GM12878 (cell line): ENCODE data around the gene PTCRA. TPM values are rescaled to one million over a fixed set of nuclear protein-coding genes. Genes with fewer than 3 reads are reported as not detected.

Experiments
- ATAC-seq: fragments of 200-7000 bp; cut with Tn5 transposase; 3 replicates; pipeline ENCODE4 v1.9.1; 2020; ENCODE audit warnings: mild to moderate bottlenecking, moderate library complexity
- BruUV-seq: library from RNA; stranded (reverse); fragments of 400-500 nt; replicated peaks from 2 replicates; lab custom pipeline; 2021; lab: Mats Ljungman, UMichigan
- CTCF ChIA-PET: fragments of 300-600 bp; sonication (Branson Sonifier 250); formaldehyde crosslinking; extraction: SDS; loops from one replicate; lab custom pipeline; 2021; ENCODE audit warnings: inconsistent platforms; lab: Yijun Ruan, JAX
- POLR2A ChIA-PET: fragments of 350-600 bp; formaldehyde crosslinking; extraction: SDS; loops from one replicate; lab custom pipeline; 2021; ENCODE audit warnings: inconsistent platforms; lab: Charles Lee
- RAD21 ChIA-PET: fragments of 300-600 bp; sonication (Branson Sonifier 250); formaldehyde crosslinking; loops from one replicate; lab custom pipeline; 2023; ENCODE audit warnings: antibody characterized with exemption; ENCODE audit not compliant: unreplicated experiment; lab: Charles Lee
- SMC1A ChIA-PET: fragments of 300-600 bp; sonication (Branson Sonifier 250); formaldehyde crosslinking; loops from one replicate; lab custom pipeline; 2023; ENCODE audit not compliant: unreplicated experiment, uncharacterized antibody; lab: Charles Lee
- DNase-seq: peaks from one replicate; pipeline ENCODE4 v3.0.0-alpha.2; 2011; ENCODE audit warnings: low read depth, low spot score
- FAIRE-seq: peaks from 3 replicates; lab custom pipeline; 2011; peaks lifted over from hg19 to GRCh38; lab: Jason Lieb, UNC
- H2AFZ ChIP-seq: 2 replicates; pipeline ENCODE4 v1.6.0; 2011; ENCODE audit warnings: low read depth, low read length, control low read depth; ENCODE audit not compliant: control insufficient read depth
- H3K27ac ChIP-seq: 2 replicates; pipeline ENCODE4 v1.5.1; 2011; ENCODE audit warnings: control low read depth; ENCODE audit not compliant: control insufficient read depth, insufficient read depth
- H3K27me3 ChIP-seq, 2 experiments: replicated peaks in 1 of 2; 2 replicates each; pipeline versions ENCODE4 v1.6.0 to v1.6.1; 2011; ENCODE audit warnings: low read length in 1 of 2; ENCODE audit not compliant: control insufficient read depth in 2 of 2, insufficient read depth in 2 of 2
- H3K36me3 ChIP-seq, 2 experiments: 2 replicates each; pipeline ENCODE4 v1.5.1; 2011; ENCODE audit warnings: low read length in 1 of 2; ENCODE audit not compliant: control insufficient read depth in 2 of 2, insufficient read depth in 2 of 2
- H3K4me1 ChIP-seq: 2 replicates; pipeline ENCODE4 v1.6.1; 2011; ENCODE audit warnings: mild to moderate bottlenecking, low read length, moderate library complexity, mixed read lengths; ENCODE audit not compliant: control insufficient read depth, insufficient read depth
- H3K4me2 ChIP-seq: 2 replicates; pipeline ENCODE4 v1.6.0; 2011; ENCODE audit warnings: control low read depth; ENCODE audit not compliant: control insufficient read depth, insufficient read depth
- H3K4me3 ChIP-seq: fragments of 200-600 bp; sonication (generic); 2 replicates; pipeline ENCODE4 v1.5.1; 2016
- H3K79me2 ChIP-seq: 2 replicates; pipeline ENCODE4 v1.6.0; 2011; ENCODE audit warnings: low read length; ENCODE audit not compliant: control insufficient read depth, insufficient read depth
- H3K9ac ChIP-seq: 2 replicates; pipeline ENCODE4 v1.8.0; 2011; ENCODE audit warnings: low read length, control low read depth, mixed read lengths; ENCODE audit not compliant: control insufficient read depth, insufficient read depth
- H3K9me3 ChIP-seq: replicated peaks from 3 replicates; pipeline ENCODE4 v1.5.1; 2011; ENCODE audit warnings: mild to moderate bottlenecking, low read length; ENCODE audit not compliant: control insufficient read depth, insufficient read depth
- H4K20me1 ChIP-seq: 2 replicates; pipeline ENCODE4 v1.6.0; 2011; ENCODE audit not compliant: control insufficient read depth, insufficient read depth
- WGBS: methylation state at CpG from one replicate; pipeline ENCODE4 v1.1.6; 2016; ENCODE audit warnings: low lambda C conversion rate; ENCODE audit not compliant: insufficient replicate concordance, insufficient coverage; ENCODE audit errors: missing lambda C conversion rate; 5-methylcytosine and 5-hydroxymethylcytosine counted together
- in situ Hi-C: fragments of 300-500 bp; cut with MboI; formaldehyde crosslinking; loops from 9 replicates; pipeline ENCODE4 v1.14.3; 2018; ENCODE audit warnings: mixed read lengths
- intact Hi-C: fragments of 100-400 bp; cut with micrococcal nuclease; formaldehyde crosslinking; loops from one replicate; pipeline ENCODE4 v1.14.2; 2022; ENCODE audit not compliant: unreplicated experiment
- polyA plus RNA-seq, 11 experiments: library from polyadenylated mRNA; depleted of rRNA in 4 of 11; unstranded in 6 of 11; stranded (reverse) in 5 of 11; fragments of >200 nt; fragmentation: Nextera tagmentation in 4 of 11; fragmentation: Illumina TruSeq in 1 of 11; extraction: Ambion mirVana in 4 of 11; extraction: Trizol in 1 of 11; gene quantifications; 1 replicate in 1 of 11; 2 replicates in 10 of 11; pipeline versions ENCODE4 v1.2.1 to v1.2.3, GENCODE V29; 2011 to 2016; ENCODE audit warnings: inconsistent platforms in 2 of 11, missing spikeins in 2 of 11, low read depth in 1 of 11
- total RNA-seq, 4 experiments: library from RNA; depleted of rRNA in 3 of 4; stranded (reverse); fragments of >200 nt in 3 of 4; fragmentation: Illumina TruSeq in 1 of 4; extraction: Trizol in 1 of 4; gene quantifications; 2 replicates each; pipeline versions ENCODE4 v1.2.1 to v1.2.3, GENCODE V29; 2013 to 2021
- TF ChIP-seq, protein P1 (sequence below): fragments of 450-650 bp; IDR thresholded peaks from 2 replicates; pipeline ENCODE4 v1.6.1; 2017; ENCODE audit warnings: borderline replicate concordance
- TF ChIP-seq, protein P2 (sequence below): IDR thresholded peaks from 2 replicates; pipeline ENCODE4 v1.6.1; 2011; ENCODE audit warnings: mild to moderate bottlenecking, low read depth, low read length, moderate library complexity; ENCODE audit not compliant: insufficient replicate concordance

Gene PTCRA
- total and polyA plus RNA-seq, 10 of the 15 experiments (the other 5 are each of a cell fraction or from before 2014, with no cell fraction given): 0.10 to 1.1 (median 0.19) TPM; not detected in 4

DNA sequence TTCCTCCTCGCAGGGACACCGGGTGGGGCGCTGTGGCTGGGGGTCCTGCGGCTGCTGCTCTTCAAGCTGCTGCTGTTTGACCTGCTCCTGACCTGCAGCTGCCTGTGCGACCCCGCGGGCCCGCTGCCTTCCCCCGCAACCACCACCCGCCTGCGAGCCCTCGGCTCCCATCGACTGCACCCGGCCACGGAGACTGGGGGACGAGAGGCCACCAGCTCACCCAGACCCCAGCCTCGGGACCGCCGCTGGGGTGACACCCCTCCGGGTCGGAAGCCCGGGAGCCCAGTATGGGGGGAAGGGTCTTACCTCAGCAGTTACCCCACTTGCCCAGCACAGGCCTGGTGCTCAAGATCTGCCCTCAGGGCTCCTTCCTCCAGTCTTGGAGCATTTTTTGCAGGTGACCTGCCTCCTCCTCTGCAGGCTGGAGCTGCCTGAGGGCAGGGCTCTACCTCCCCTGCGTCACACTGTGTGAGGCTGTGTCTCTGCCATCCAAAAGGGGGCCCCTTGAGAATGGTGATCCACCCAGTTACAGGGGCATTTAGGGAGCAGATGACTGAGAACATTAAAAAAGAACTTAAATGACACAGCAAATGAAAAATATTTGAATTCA is 9.5 kb downstream of the PTCRA start:
- intact Hi-C loops: no loop called here

More for the DNA sequence above, 9.5 kb downstream of the PTCRA start:
- no peaks in the 10 kb centered on the region for H3K9me3 ChIP-seq
- H2AFZ ChIP-seq: no peak overlapping the region
- RAD21 ChIA-PET: no interaction called here
- H3K27me3 ChIP-seq: no peaks in the 10 kb centered on the region
- 90% methylated on average over 15 of the region's 23 CpGs for WGBS
- H3K27ac ChIP-seq: no peak overlapping the region
- no peak overlapping the region for H3K4me2 ChIP-seq
- peaks cover 6% of the 10 kb centered on the region; the same call in 1 of the 2 replicates for H3K4me1 ChIP-seq
- H3K36me3 ChIP-seq: no peaks in the 10 kb centered on the region
- no TSS peak for BruUV-seq
- no peak for DNase-seq
- POLR2A ChIA-PET: no interaction called here
- CTCF ChIA-PET: interaction anchor here (0.6 to 0.9 kb wide), 2 partner anchors 11 to 224 kb away, joined by 3 read pairs; no protein-coding TSS in a partner anchor
- ATAC-seq: no peak
- SMC1A ChIA-PET: no interaction called here
- TF ChIP-seq, protein P1, sequence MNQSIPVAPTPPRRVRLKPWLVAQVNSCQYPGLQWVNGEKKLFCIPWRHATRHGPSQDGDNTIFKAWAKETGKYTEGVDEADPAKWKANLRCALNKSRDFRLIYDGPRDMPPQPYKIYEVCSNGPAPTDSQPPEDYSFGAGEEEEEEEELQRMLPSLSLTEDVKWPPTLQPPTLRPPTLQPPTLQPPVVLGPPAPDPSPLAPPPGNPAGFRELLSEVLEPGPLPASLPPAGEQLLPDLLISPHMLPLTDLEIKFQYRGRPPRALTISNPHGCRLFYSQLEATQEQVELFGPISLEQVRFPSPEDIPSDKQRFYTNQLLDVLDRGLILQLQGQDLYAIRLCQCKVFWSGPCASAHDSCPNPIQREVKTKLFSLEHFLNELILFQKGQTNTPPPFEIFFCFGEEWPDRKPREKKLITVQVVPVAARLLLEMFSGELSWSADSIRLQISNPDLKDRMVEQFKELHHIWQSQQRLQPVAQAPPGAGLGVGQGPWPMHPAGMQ: no peak
- TF ChIP-seq, protein P2, sequence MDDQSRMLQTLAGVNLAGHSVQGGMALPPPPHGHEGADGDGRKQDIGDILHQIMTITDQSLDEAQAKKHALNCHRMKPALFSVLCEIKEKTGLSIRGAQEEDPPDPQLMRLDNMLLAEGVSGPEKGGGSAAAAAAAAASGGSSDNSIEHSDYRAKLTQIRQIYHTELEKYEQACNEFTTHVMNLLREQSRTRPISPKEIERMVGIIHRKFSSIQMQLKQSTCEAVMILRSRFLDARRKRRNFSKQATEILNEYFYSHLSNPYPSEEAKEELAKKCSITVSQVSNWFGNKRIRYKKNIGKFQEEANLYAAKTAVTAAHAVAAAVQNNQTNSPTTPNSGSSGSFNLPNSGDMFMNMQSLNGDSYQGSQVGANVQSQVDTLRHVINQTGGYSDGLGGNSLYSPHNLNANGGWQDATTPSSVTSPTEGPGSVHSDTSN: no peak
- no peak overlapping the region for H3K9ac ChIP-seq
- FAIRE-seq: no peak
- H4K20me1 ChIP-seq: no peaks in the 10 kb centered on the region
- in situ Hi-C loops: no loop called here
- H3K4me3 ChIP-seq: no peak overlapping the region
- peaks cover 2% of the 10 kb centered on the region for H3K79me2 ChIP-seq
